IMR-90 (cell line): Measurements from ENCODE around the gene LAMA3. TPM values are rescaled to one million over a fixed set of nuclear protein-coding genes. Genes with fewer than 3 reads are reported as not detected.

ENCODE experiments used
- ATAC-seq: fragments of 200-7000 bp; cut with Tn5 transposase; 2 replicates; pipeline ENCODE4 v1.9.1; 2020; ENCODE audit warnings: low read depth, mild to moderate bottlenecking, moderate library complexity
- BruUV-seq: library from RNA; stranded (reverse); fragments of 400-500 nt; replicated peaks from 2 replicates; lab custom pipeline; 2021; lab: Mats Ljungman, UMichigan
- CTCF ChIA-PET: fragments of 300-600 bp; formaldehyde crosslinking; extraction: SDS; loops from one replicate; lab custom pipeline; 2021; ENCODE audit warnings: antibody characterized with exemption; lab: Yijun Ruan, JAX
- POLR2A ChIA-PET: fragments of 300-600 bp; sonication (Branson Sonifier 250); formaldehyde crosslinking; loops from one replicate; lab custom pipeline; 2022; ENCODE audit warnings: antibody characterized with exemption; ENCODE audit not compliant: unreplicated experiment; lab: Charles Lee
- DNase-seq: peaks from one replicate; pipeline ENCODE4 v3.0.0; 2013
- H2AFZ ChIP-seq: replicated peaks from 2 replicates; pipeline ENCODE3; 2013; ENCODE audit warnings: low read length, mild to moderate bottlenecking; ENCODE audit not compliant: poor library complexity
- H2AK5ac ChIP-seq: 2 replicates; pipeline ENCODE4 v1.6.1; 2013; ENCODE audit warnings: low read depth, low read length, inconsistent platforms
- H2AK9ac ChIP-seq: replicated peaks from 2 replicates; pipeline ENCODE3; 2013; ENCODE audit warnings: mild to moderate bottlenecking, low read depth, low read length, moderate library complexity; ENCODE audit not compliant: poor library complexity
- H2BK120ac ChIP-seq: 2 replicates; pipeline ENCODE4 v1.6.1; 2013; ENCODE audit warnings: low read depth, low read length, inconsistent platforms
- H2BK15ac ChIP-seq: 3 replicates; pipeline ENCODE4 v1.6.1; 2013; ENCODE audit warnings: low read depth, low read length, inconsistent platforms
- H2BK20ac ChIP-seq: 2 replicates; pipeline ENCODE4 v1.6.1; 2013; ENCODE audit warnings: low read depth, mild to moderate bottlenecking, inconsistent platforms, low read length, moderate library complexity
- H2BK5ac ChIP-seq: 2 replicates; pipeline ENCODE4 v1.6.1; 2013; ENCODE audit warnings: mild to moderate bottlenecking, low read depth, low read length, inconsistent platforms; ENCODE audit not compliant: poor library complexity, severe bottlenecking
- H3K14ac ChIP-seq: replicated peaks from 2 replicates; pipeline ENCODE4 v1.6.1; 2013; ENCODE audit warnings: low read depth, low read length, inconsistent platforms
- H3K18ac ChIP-seq: 2 replicates; pipeline ENCODE4 v1.6.1; 2013; ENCODE audit warnings: low read depth, low read length, control low read depth
- H3K23ac ChIP-seq: 2 replicates; pipeline ENCODE4 v1.6.1; 2013; ENCODE audit warnings: low read depth, low read length, inconsistent platforms
- H3K27ac ChIP-seq: 2 replicates; pipeline ENCODE4 v1.5.1; 2013; ENCODE audit warnings: mild to moderate bottlenecking, control low read depth, low read length; ENCODE audit not compliant: insufficient read depth
- H3K27me3 ChIP-seq: 2 replicates; pipeline ENCODE4 v1.6.1; 2013; ENCODE audit warnings: low read length; ENCODE audit not compliant: control insufficient read depth, insufficient read depth
- H3K36me3 ChIP-seq: 2 replicates; pipeline ENCODE4 v1.6.1; 2013; ENCODE audit warnings: low read length, mixed read lengths; ENCODE audit not compliant: control insufficient read depth, insufficient read depth
- H3K4ac ChIP-seq: 2 replicates; pipeline ENCODE4 v1.6.1; 2013; ENCODE audit warnings: low read depth, low read length, inconsistent platforms
- H3K4me1 ChIP-seq: 2 replicates; pipeline ENCODE4 v1.6.1; 2013; ENCODE audit warnings: low read length, mixed read lengths; ENCODE audit not compliant: control insufficient read depth, insufficient read depth
- H3K4me2 ChIP-seq: 2 replicates; pipeline ENCODE4 v1.6.1; 2013; ENCODE audit warnings: low read depth, mild to moderate bottlenecking, control low read depth, low read length, moderate library complexity
- H3K4me3 ChIP-seq: 2 replicates; pipeline ENCODE4 v1.5.1; 2013; ENCODE audit warnings: low read depth, mild to moderate bottlenecking, control low read depth, low read length, moderate library complexity; ENCODE audit not compliant: insufficient read depth
- H3K56ac ChIP-seq: 2 replicates; pipeline ENCODE4 v1.6.1; 2013; ENCODE audit warnings: low read length, inconsistent platforms; ENCODE audit not compliant: insufficient read depth; ENCODE audit errors: extremely low read depth
- H3K79me1 ChIP-seq, 2 experiments: 2 replicates each; pipeline ENCODE4 v1.6.1; 2013; ENCODE audit warnings: low read length in 2 of 2, inconsistent platforms in 1 of 2, low read depth in 1 of 2
- H3K9ac ChIP-seq: 2 replicates; pipeline ENCODE4 v1.6.1; 2013; ENCODE audit warnings: low read depth, low read length, control low read depth
- H3K9me1 ChIP-seq: 2 replicates; pipeline ENCODE4 v1.6.1; 2013; ENCODE audit warnings: low read length, inconsistent platforms; ENCODE audit not compliant: insufficient read depth
- H3K9me3 ChIP-seq: 2 replicates; pipeline ENCODE4 v1.6.1; 2013; ENCODE audit warnings: low read length; ENCODE audit not compliant: control insufficient read depth, insufficient read depth
- H4K20me1 ChIP-seq: 2 replicates; pipeline ENCODE4 v1.6.1; 2013; ENCODE audit warnings: low read length, inconsistent platforms; ENCODE audit not compliant: insufficient read depth
- H4K5ac ChIP-seq: 2 replicates; pipeline ENCODE4 v1.6.1; 2013; ENCODE audit warnings: mild to moderate bottlenecking, low read depth, low read length, control low read depth
- H4K8ac ChIP-seq, 2 experiments: 2 replicates each; pipeline ENCODE4 v1.6.1; 2013; ENCODE audit warnings: low read depth in 2 of 2, low read length in 2 of 2, control low read depth in 1 of 2, inconsistent platforms in 1 of 2
- H4K91ac ChIP-seq: 2 replicates; pipeline ENCODE4 v1.6.1; 2013; ENCODE audit warnings: low read depth, low read length, inconsistent platforms; ENCODE audit not compliant: insufficient read depth
- BHLHE40 ChIP-seq: fragments of 150-350 bp; IDR thresholded peaks from 2 replicates; pipeline ENCODE4 v1.6.1; 2016; ENCODE audit warnings: mild to moderate bottlenecking, low read depth, low read length
- CEBPB ChIP-seq: IDR thresholded peaks from 2 replicates; pipeline ENCODE4 v1.6.1; 2012; ENCODE audit warnings: low read depth, low read length, improper control_type of control experiment
- CHD1 ChIP-seq: IDR thresholded peaks from 2 replicates; pipeline ENCODE4 v1.6.1; 2012; ENCODE audit warnings: low read depth, low read length, improper control_type of control experiment
- FOS ChIP-seq: fragments of 150-350 bp; IDR thresholded peaks from 2 replicates; pipeline ENCODE4 v1.6.1; 2016; ENCODE audit warnings: low read depth, low read length
- MAZ ChIP-seq: IDR thresholded peaks from 2 replicates; pipeline ENCODE4 v1.6.1; 2012; ENCODE audit warnings: low read depth, mild to moderate bottlenecking, low read length, improper control_type of control experiment, moderate library complexity, borderline replicate concordance
- MXI1 ChIP-seq: IDR thresholded peaks from 2 replicates; pipeline ENCODE4 v1.6.1; 2012; ENCODE audit warnings: low read depth, mild to moderate bottlenecking, low read length, moderate library complexity, borderline replicate concordance
- NFE2L2 ChIP-seq: fragments of 150-350 bp; IDR thresholded peaks from 2 replicates; pipeline ENCODE4 v1.6.1; 2016; ENCODE audit warnings: low read depth, mild to moderate bottlenecking, low read length
- POLR2A ChIP-seq: IDR thresholded peaks from 2 replicates; pipeline ENCODE4 v1.6.1; 2012; ENCODE audit warnings: mild to moderate bottlenecking, low read depth, low read length
- RAD21 ChIP-seq: IDR thresholded peaks from 2 replicates; pipeline ENCODE4 v1.6.1; 2012; ENCODE audit warnings: low read length, improper control_type of control experiment
- RCOR1 ChIP-seq: IDR thresholded peaks from 2 replicates; pipeline ENCODE4 v1.6.1; 2012; ENCODE audit warnings: mild to moderate bottlenecking, low read length, improper control_type of control experiment; ENCODE audit not compliant: insufficient replicate concordance
- RFX5 ChIP-seq: IDR thresholded peaks from 2 replicates; pipeline ENCODE4 v1.8.0; 2012; ENCODE audit warnings: low read depth, mild to moderate bottlenecking, low read length, moderate library complexity
- SMC3 ChIP-seq: fragments of 150-350 bp; IDR thresholded peaks from 2 replicates; pipeline ENCODE4 v1.6.1; 2016; ENCODE audit warnings: low read depth, mild to moderate bottlenecking, antibody characterized with exemption, low read length, moderate library complexity
- USF2 ChIP-seq: fragments of 150-350 bp; IDR thresholded peaks from 2 replicates; pipeline ENCODE4 v1.6.1; 2017; ENCODE audit warnings: mild to moderate bottlenecking, antibody characterized with exemption, low read length, low read depth
- WGBS, 2 experiments: methylation state at CpG; one replicate each; pipeline versions ENCODE4 v1.1.5 to v1.1.7; 2013; ENCODE audit warnings: missing lambda C conversion rate in 2 of 2; ENCODE audit not compliant: insufficient read length in 1 of 2; ENCODE audit errors: extremely low coverage in 2 of 2; 5-methylcytosine and 5-hydroxymethylcytosine counted together
- dilution Hi-C: fragments of 300-500 bp; cut with HindIII; formaldehyde crosslinking; loops from one replicate; pipeline ENCODE4 v1.14.3; 2018; ENCODE audit warnings: low sequenced_read_pairs; ENCODE audit not compliant: unreplicated experiment
- in situ Hi-C: fragments of 300-500 bp; cut with MboI; formaldehyde crosslinking; loops from 3 replicates; pipeline ENCODE4 v1.14.3; 2019; ENCODE audit warnings: low sequenced_read_pairs, inconsistent platforms, mixed read lengths
- intact Hi-C: fragments of 100-400 bp; cut with micrococcal nuclease; formaldehyde crosslinking; loops from 2 replicates; pipeline ENCODE4 v1.10.0; 2022
- polyA plus RNA-seq, 3 experiments: library from polyadenylated mRNA; depleted of rRNA; stranded (reverse); fragments of >200 nt; gene quantifications; 2 replicates each; pipeline ENCODE4 v1.2.3, GENCODE V29; 2012; ENCODE audit warnings: low replicate concordance in 1 of 3
- total RNA-seq: library from RNA; depleted of rRNA; stranded (reverse); fragments of >200 nt; gene quantifications from 2 replicates; pipeline ENCODE4 v1.2.3, GENCODE V29; 2012
- TF ChIP-seq, protein P1 (sequence below): fragments of 150-350 bp; IDR thresholded peaks from 2 replicates; pipeline ENCODE4 v1.6.1; 2016; ENCODE audit warnings: low read depth, mild to moderate bottlenecking, low read length, moderate library complexity, borderline replicate concordance
- TF ChIP-seq, protein P2 (sequence below): conservative IDR thresholded peaks from 2 replicates; pipeline ENCODE4 v1.5.1; 2012; ENCODE audit warnings: mild to moderate bottlenecking, low read depth, low read length, improper control_type of control experiment

Gene LAMA3
- total and polyA plus RNA-seq, 2 of the 4 experiments (the other 2 are of a cell fraction), result 0.18 to 0.19 TPM

- no peak overlapping the region for H2AK9ac ChIP-seq
- no peak overlapping the region for H4K5ac ChIP-seq
- no TSS peak for BruUV-seq
- ChIA-PET CTCF (no interaction called here), POLR2A (no interaction called here)
- H3K4me3 ChIP-seq, result no peak overlapping the region
- H3K9me1 ChIP-seq, result peaks cover under 1% of the 10 kb centered on the region; the same call in 1 of the 2 replicates
- WGBS, 2 experiments, result 70% methylated on average over 2 of the region's 6 CpGs; no CpG with 5 or more reads in 1 of the 2 experiments
- no peaks in the 10 kb centered on the region for H3K36me3 ChIP-seq
- dilution Hi-C loops, result no loop called here
- DNase-seq (no peak), ATAC-seq (no peak)
- H4K8ac ChIP-seq, result no peak overlapping the region
- H3K9ac ChIP-seq, result no peak overlapping the region
- no peak overlapping the region for H4K91ac ChIP-seq
- H3K4me1 ChIP-seq, result no peaks in the 10 kb centered on the region
- no peak overlapping the region for H2BK15ac ChIP-seq
- H3K23ac ChIP-seq, result no peak overlapping the region
- H3K4ac ChIP-seq, result no peak overlapping the region
- peaks cover 4% of the 10 kb centered on the region for H3K27me3 ChIP-seq
- H2BK5ac ChIP-seq, result no peak overlapping the region
- no peak overlapping the region for H3K27ac ChIP-seq
- H3K79me1 ChIP-seq, result no peaks in the 10 kb centered on the region
- H3K14ac ChIP-seq, result no peak overlapping the region
- intact Hi-C loops, result no loop called here
- no peak overlapping the region for H2AFZ ChIP-seq
- H3K9me3 ChIP-seq, result no peaks in the 10 kb centered on the region
- in situ Hi-C loops, result no loop called here
- H2BK20ac ChIP-seq, result no peak overlapping the region
- no peak overlapping the region for H2BK120ac ChIP-seq
- H3K4me2 ChIP-seq, result no peak overlapping the region
- no peak overlapping the region for H3K56ac ChIP-seq
- H4K20me1 ChIP-seq, result no peaks in the 10 kb centered on the region
- TF ChIP-seq SMC3, result no peak
- TF ChIP-seq RFX5, result no peak
- TF ChIP-seq BHLHE40, result no peak
- no peak for TF ChIP-seq POLR2A
- TF ChIP-seq MXI1, result no peak
- TF ChIP-seq, protein P1, sequence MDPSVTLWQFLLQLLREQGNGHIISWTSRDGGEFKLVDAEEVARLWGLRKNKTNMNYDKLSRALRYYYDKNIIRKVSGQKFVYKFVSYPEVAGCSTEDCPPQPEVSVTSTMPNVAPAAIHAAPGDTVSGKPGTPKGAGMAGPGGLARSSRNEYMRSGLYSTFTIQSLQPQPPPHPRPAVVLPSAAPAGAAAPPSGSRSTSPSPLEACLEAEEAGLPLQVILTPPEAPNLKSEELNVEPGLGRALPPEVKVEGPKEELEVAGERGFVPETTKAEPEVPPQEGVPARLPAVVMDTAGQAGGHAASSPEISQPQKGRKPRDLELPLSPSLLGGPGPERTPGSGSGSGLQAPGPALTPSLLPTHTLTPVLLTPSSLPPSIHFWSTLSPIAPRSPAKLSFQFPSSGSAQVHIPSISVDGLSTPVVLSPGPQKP, result no peak
- TF ChIP-seq USF2, result no peak
- TF ChIP-seq CEBPB, result no peak
- TF ChIP-seq FOS, result no peak
- no peak for TF ChIP-seq CHD1
- no peak for TF ChIP-seq MAZ
- TF ChIP-seq NFE2L2, result no peak
- TF ChIP-seq, protein P2, sequence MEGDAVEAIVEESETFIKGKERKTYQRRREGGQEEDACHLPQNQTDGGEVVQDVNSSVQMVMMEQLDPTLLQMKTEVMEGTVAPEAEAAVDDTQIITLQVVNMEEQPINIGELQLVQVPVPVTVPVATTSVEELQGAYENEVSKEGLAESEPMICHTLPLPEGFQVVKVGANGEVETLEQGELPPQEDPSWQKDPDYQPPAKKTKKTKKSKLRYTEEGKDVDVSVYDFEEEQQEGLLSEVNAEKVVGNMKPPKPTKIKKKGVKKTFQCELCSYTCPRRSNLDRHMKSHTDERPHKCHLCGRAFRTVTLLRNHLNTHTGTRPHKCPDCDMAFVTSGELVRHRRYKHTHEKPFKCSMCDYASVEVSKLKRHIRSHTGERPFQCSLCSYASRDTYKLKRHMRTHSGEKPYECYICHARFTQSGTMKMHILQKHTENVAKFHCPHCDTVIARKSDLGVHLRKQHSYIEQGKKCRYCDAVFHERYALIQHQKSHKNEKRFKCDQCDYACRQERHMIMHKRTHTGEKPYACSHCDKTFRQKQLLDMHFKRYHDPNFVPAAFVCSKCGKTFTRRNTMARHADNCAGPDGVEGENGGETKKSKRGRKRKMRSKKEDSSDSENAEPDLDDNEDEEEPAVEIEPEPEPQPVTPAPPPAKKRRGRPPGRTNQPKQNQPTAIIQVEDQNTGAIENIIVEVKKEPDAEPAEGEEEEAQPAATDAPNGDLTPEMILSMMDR, result no peak
- TF ChIP-seq RAD21, result no peak
- TF ChIP-seq RCOR1, result no peak
- no peak overlapping the region for H3K18ac ChIP-seq
- no peak overlapping the region for H2AK5ac ChIP-seq
Measured at GRCh38 chr18:23972453-23972852, 283.2 kb downstream of the LAMA3 start.
